H1 (cell line): ENCODE measurements around the gene TIMM23. TPM values are rescaled to one million over a fixed set of nuclear protein-coding genes. Genes with fewer than 3 reads are reported as not detected.

Experiments used
- CTCF ChIA-PET: fragments of 300-600 bp; sonication (Branson Sonifier 250); formaldehyde crosslinking; loops from one replicate; lab custom pipeline; 2021; ENCODE audit not compliant: partially characterized antibody; lab: Charles Lee
- POLR2A ChIA-PET: fragments of 300-600 bp; sonication (Branson Sonifier 250); formaldehyde crosslinking; loops from one replicate; lab custom pipeline; 2021; ENCODE audit warnings: inconsistent platforms; ENCODE audit not compliant: partially characterized antibody; lab: Charles Lee
- DNase-seq, 2 experiments: peaks; one replicate each; pipeline versions ENCODE4 v3.0.0 to v3.0.0-alpha.2; 2010 to 2022; ENCODE audit warnings: low spot score in 2 of 2, low read depth in 1 of 2, mixed read lengths in 1 of 2
- FAIRE-seq: peaks from 2 replicates; lab custom pipeline; 2011; peaks lifted over from hg19 to GRCh38; lab: Jason Lieb, UNC
- H2AFZ ChIP-seq: 2 replicates; pipeline ENCODE4 v1.8.1; 2012; ENCODE audit warnings: low read length, inconsistent platforms
- H2AK5ac ChIP-seq: 2 replicates; pipeline ENCODE4 v1.6.1; 2013; ENCODE audit warnings: low read depth, low read length
- H2BK120ac ChIP-seq: replicated peaks from 2 replicates; pipeline ENCODE3; 2013; ENCODE audit warnings: low read depth, low read length, inconsistent platforms
- H2BK12ac ChIP-seq: 2 replicates; pipeline ENCODE4 v1.6.1; 2013; ENCODE audit warnings: low read depth, low read length
- H2BK15ac ChIP-seq: 2 replicates; pipeline ENCODE4 v1.6.1; 2013; ENCODE audit warnings: low read length
- H2BK20ac ChIP-seq: 2 replicates; pipeline ENCODE4 v1.6.1; 2013; ENCODE audit warnings: low read length
- H2BK5ac ChIP-seq: 2 replicates; pipeline ENCODE4 v1.6.1; 2013; ENCODE audit warnings: low read depth, low read length
- H3K14ac ChIP-seq: 2 replicates; pipeline ENCODE4 v1.6.1; 2013; ENCODE audit warnings: inconsistent platforms; ENCODE audit not compliant: insufficient read length
- H3K18ac ChIP-seq: 2 replicates; pipeline ENCODE4 v1.6.1; 2013; ENCODE audit warnings: low read length; ENCODE audit errors: extremely low read depth
- H3K23ac ChIP-seq: 2 replicates; pipeline ENCODE4 v1.6.1; 2013; ENCODE audit warnings: inconsistent platforms; ENCODE audit not compliant: insufficient read length
- H3K23me2 ChIP-seq: 2 replicates; pipeline ENCODE4 v1.6.1; 2013; ENCODE audit warnings: low read depth, low read length
- H3K27ac ChIP-seq: 2 replicates; pipeline ENCODE4 v1.6.1; 2011; ENCODE audit warnings: low read depth, low read length, inconsistent platforms
- H3K27me3 ChIP-seq, 4 experiments: replicated peaks in 1 of 4; 1 replicate in 1 of 4; 2 replicates in 3 of 4; pipeline versions ENCODE4 v1.6.1 to v1.8.1; 2011 to 2013; ENCODE audit warnings: low read length in 3 of 4, mild to moderate bottlenecking in 3 of 4, inconsistent platforms in 2 of 4, mixed read lengths in 2 of 4, moderate library complexity in 1 of 4; ENCODE audit not compliant: control insufficient read depth in 3 of 4, insufficient read depth in 3 of 4; ENCODE audit errors: extremely low read depth in 1 of 4
- H3K36me3 ChIP-seq, 4 experiments: 2 replicates each; pipeline versions ENCODE4 v1.6.1 to v1.8.1; 2011 to 2013; ENCODE audit warnings: mild to moderate bottlenecking in 4 of 4, low read length in 3 of 4, moderate library complexity in 2 of 4, control low read depth in 1 of 4, inconsistent platforms in 1 of 4; ENCODE audit not compliant: insufficient read depth in 4 of 4, control insufficient read depth in 2 of 4
- H3K4ac ChIP-seq: replicated peaks from 2 replicates; pipeline ENCODE3; 2013; ENCODE audit warnings: low read length, low read depth, mixed read lengths, inconsistent platforms; ENCODE audit not compliant: insufficient read length
- H3K4me1 ChIP-seq, 4 experiments: replicated peaks in 1 of 4; 1 replicate in 1 of 4; 2 replicates in 3 of 4; pipeline versions ENCODE4 v1.6.1 to v1.8.1; 2011 to 2013; ENCODE audit warnings: low read length in 3 of 4, inconsistent platforms in 2 of 4, mixed read lengths in 1 of 4; ENCODE audit not compliant: insufficient read depth in 4 of 4, control insufficient read depth in 3 of 4
- H3K4me2 ChIP-seq, 2 experiments: 2 replicates each; pipeline versions ENCODE4 v1.6.1 to v1.8.1; 2011 to 2013; ENCODE audit warnings: low read depth in 2 of 2, low read length in 2 of 2, control low read depth in 1 of 2, inconsistent platforms in 1 of 2, mild to moderate bottlenecking in 1 of 2; ENCODE audit not compliant: insufficient read depth in 1 of 2
- H3K4me3 ChIP-seq, 4 experiments: fragments of 200-600, 300-600 bp in 1 of 4; sonication (generic), shearing (Covaris generic), sonication (Bioruptor Twin) in 1 of 4; 2 replicates each; pipeline versions ENCODE4 v1.5.1 to v1.8.1; 2011 to 2016; ENCODE audit warnings: low read length in 4 of 4, low read depth in 3 of 4, control low read depth in 2 of 4, inconsistent platforms in 2 of 4, mild to moderate bottlenecking in 2 of 4, mixed read lengths in 1 of 4, moderate library complexity in 1 of 4; ENCODE audit not compliant: insufficient read depth in 2 of 4; ENCODE audit errors: extremely low read depth in 1 of 4
- H3K56ac ChIP-seq: replicated peaks from 2 replicates; pipeline ENCODE3; 2013; ENCODE audit warnings: low read depth, mild to moderate bottlenecking, mixed read lengths, low read length, inconsistent platforms; ENCODE audit not compliant: insufficient read length
- H3K79me1 ChIP-seq: 2 replicates; pipeline ENCODE4 v1.6.1; 2013; ENCODE audit warnings: low read depth, low read length, control low read depth
- H3K79me2 ChIP-seq, 2 experiments: 2 replicates each; pipeline versions ENCODE4 v1.6.1 to v1.8.1; 2012 to 2013; ENCODE audit warnings: low read length in 2 of 2, mild to moderate bottlenecking in 2 of 2, inconsistent platforms in 1 of 2; ENCODE audit not compliant: insufficient read depth in 2 of 2, control insufficient read depth in 1 of 2
- H3K9ac ChIP-seq, 4 experiments: replicated peaks in 1 of 4; 1 replicate in 1 of 4; 2 replicates in 3 of 4; pipeline versions ENCODE4 v1.6.1 to v1.8.1; 2011 to 2013; ENCODE audit warnings: low read depth in 3 of 4, low read length in 3 of 4, control low read depth in 2 of 4, mild to moderate bottlenecking in 2 of 4, moderate library complexity in 2 of 4, inconsistent platforms in 1 of 4; ENCODE audit errors: extremely low read depth in 1 of 4
- H3K9me3 ChIP-seq, 2 experiments: 2 replicates each; pipeline versions ENCODE4 v1.6.1 to v1.8.1; 2012 to 2013; ENCODE audit warnings: mild to moderate bottlenecking in 2 of 2, moderate library complexity in 2 of 2, control low read depth in 1 of 2, inconsistent platforms in 1 of 2, low read depth in 1 of 2, low read length in 1 of 2, mixed read lengths in 1 of 2; ENCODE audit not compliant: insufficient read depth in 2 of 2
- H4K20me1 ChIP-seq, 2 experiments: replicated peaks in 1 of 2; 2 replicates each; pipeline versions ENCODE3 to v1.8.1; 2011 to 2013; ENCODE audit warnings: inconsistent platforms in 2 of 2, low read length in 2 of 2, mild to moderate bottlenecking in 1 of 2; ENCODE audit not compliant: insufficient read depth in 2 of 2, control insufficient read depth in 1 of 2
- H4K5ac ChIP-seq: 2 replicates; pipeline ENCODE4 v1.6.1; 2013; ENCODE audit warnings: low read length, low read depth, mixed read lengths, inconsistent platforms; ENCODE audit not compliant: insufficient read length
- H4K8ac ChIP-seq: 2 replicates; pipeline ENCODE4 v1.8.0; 2013; ENCODE audit warnings: mild to moderate bottlenecking, moderate library complexity, low read length, inconsistent platforms; ENCODE audit not compliant: insufficient read depth; ENCODE audit errors: extremely low read depth
- H4K91ac ChIP-seq: replicated peaks from 2 replicates; pipeline ENCODE3; 2013; ENCODE audit warnings: low read length, mixed read lengths, inconsistent platforms; ENCODE audit not compliant: insufficient read length
- BACH1 ChIP-seq: IDR thresholded peaks from 2 replicates; pipeline ENCODE4 v1.6.1; 2012; ENCODE audit warnings: low read length, improper control_type of control experiment
- SP4 ChIP-seq: IDR thresholded peaks from 2 replicates; pipeline ENCODE4 v1.6.1; 2012; ENCODE audit warnings: low read length, inconsistent platforms
- YY1 ChIP-seq: IDR thresholded peaks from 2 replicates; pipeline ENCODE4 v1.6.1; 2011; ENCODE audit warnings: low read depth, mild to moderate bottlenecking, low read length
- WGBS, 2 experiments: shearing (Covaris generic) in 1 of 2; methylation state at CpG; one replicate each; pipeline versions ENCODE4 v1.1.6 to v1.1.7; 2013 to 2015; ENCODE audit warnings: low lambda C conversion rate in 2 of 2, mixed read lengths in 2 of 2, inconsistent platforms in 1 of 2, low coverage in 1 of 2, missing lambda C conversion rate in 1 of 2; ENCODE audit not compliant: insufficient replicate concordance in 2 of 2, insufficient coverage in 1 of 2, insufficient read length in 1 of 2; ENCODE audit errors: extremely low coverage in 1 of 2, missing lambda C conversion rate in 1 of 2; 5-methylcytosine and 5-hydroxymethylcytosine counted together
- polyA plus RNA-seq, 7 experiments: library from polyadenylated mRNA; depleted of rRNA in 3 of 7; stranded (reverse) in 5 of 7; unstranded in 2 of 7; fragments of >200 nt in 5 of 7; fragments of 200-250 nt in 2 of 7; gene quantifications; 1 replicate in 5 of 7; 2 replicates in 1 of 7; 4 replicates in 1 of 7; pipeline versions ENCODE4 v1.2.1 to v1.2.3, GENCODE V29; 2011 to 2013; ENCODE audit warnings: missing spikeins in 2 of 7, mixed read lengths in 2 of 7
- total RNA-seq: library from RNA; stranded (reverse); fragmentation: NEBNext Ultra II Directional; extraction: Animal tissue kit (Norgen Biotek cat#: 25700); gene quantifications from 2 replicates; pipeline ENCODE4 v1.2.1, GENCODE V29; 2021

Gene TIMM23
- total and polyA plus RNA-seq, 2 of the 8 experiments (the other 6 are each of a cell fraction or from before 2014, with no cell fraction given), result 101 to 130 TPM

DNA sequence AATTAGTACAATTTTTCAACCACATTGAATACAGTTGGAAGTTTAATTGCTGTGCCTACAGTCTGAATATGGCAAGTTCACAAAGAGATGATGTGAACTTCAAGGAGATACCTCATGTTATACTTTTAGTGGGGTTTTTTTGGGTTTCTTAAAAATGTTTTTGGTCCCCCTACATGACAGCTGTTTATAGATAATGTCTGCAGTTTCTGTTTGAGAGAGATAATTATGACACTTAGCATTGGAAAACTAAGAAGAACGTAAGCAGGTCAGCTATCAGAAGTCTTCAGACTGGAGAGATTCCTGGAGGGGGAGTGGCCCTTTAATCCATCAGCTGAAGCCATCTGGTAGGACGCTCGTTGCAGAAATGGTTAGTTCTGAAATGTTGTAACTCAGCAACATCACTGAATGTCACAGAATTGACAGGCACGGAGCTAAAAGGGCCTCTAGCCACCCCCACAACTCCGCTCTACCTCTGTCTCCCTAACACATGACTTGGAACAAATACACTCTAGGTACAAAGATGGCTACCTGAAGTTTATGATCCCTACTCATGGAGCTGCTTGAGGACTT is 29.0 kb downstream of the TIMM23 start:
- Histone ChIP-seq H2BK20ac (no peak overlapping the region), H2BK12ac (no peak overlapping the region), H3K4me2 (no peak overlapping the region), H3K4me1 (peaks cover 0 to 3% (median 0%) of the 10 kb centered on the region in 4 experiments; a peak in 2 of 7 replicates), H3K18ac (no peak overlapping the region), H3K4me3 (no peak overlapping the region), H3K23me2 (no peaks in the 10 kb centered on the region), H4K20me1 (peaks cover 0 to 2% of the 10 kb centered on the region in 2 experiments), H3K36me3 (peaks cover 14 to 66% (median 34%) of the 10 kb centered on the region in 4 experiments), H3K27me3 (no peaks in the 10 kb centered on the region), H2BK15ac (no peak overlapping the region), H3K27ac (no peak overlapping the region), H2AFZ (no peak overlapping the region), H2BK5ac (no peak overlapping the region), H3K4ac (no peak overlapping the region), H2BK120ac (no peak overlapping the region), H4K91ac (no peak overlapping the region), H2AK5ac (no peak overlapping the region), H3K14ac (no peak overlapping the region), H4K8ac (no peak overlapping the region), H3K9me3 (no peaks in the 10 kb centered on the region), H4K5ac (no peak overlapping the region), H3K79me1 (no peaks in the 10 kb centered on the region; the same call in 1 of the 2 replicates), H3K79me2 (no peaks in the 10 kb centered on the region), H3K56ac (no peak overlapping the region), H3K9ac (no peak overlapping the region), H3K23ac (no peak overlapping the region)
- WGBS, 2 experiments, result 91% methylated on average over 5 of the region's 5 CpGs; no CpG with 5 or more reads in 1 of the 2 experiments
- DNase-seq (no peak), FAIRE-seq (no peak)
- ChIA-PET POLR2A (interaction anchor here (0.8 kb wide), 1 partner anchor 12 kb away, joined by 3 read pairs; no protein-coding TSS in a partner anchor), CTCF (interaction anchor here (1.2 to 1.9 kb wide), 3 partner anchors 9 to 24 kb away, joined by 3 to 5 read pairs (median 3); no protein-coding TSS in a partner anchor)
- TF ChIP-seq YY1 (no peak), SP4 (no peak), BACH1 (no peak)
